Measurements from ENCODE around the gene ACOT13.

ACOT13 gene

GRCh38 chr6:24643920-24644319 is 23.0 kb upstream of the ACOT13 start:
- Histone ChIP-seq H2AK5ac (ENCODE audit: low read length) (no peak overlapping the region), H2BK120ac (ENCODE audit: low read depth, low read length) (no peak overlapping the region), H3K36me3 (ENCODE audit: control insufficient read depth, insufficient read depth, low read length) (no peaks in the 10 kb centered on the region), H3K56ac (ENCODE audit: low read length) (no peak overlapping the region), H3K4ac (ENCODE audit: low read depth, low read length) (no peak overlapping the region), H3K9ac (ENCODE audit: low read length) (no peak overlapping the region), H3K4me3 (ENCODE audit: low read length) (no peak overlapping the region), H3K27me3 (ENCODE audit: insufficient read depth, low read length, poor library complexity) (no peaks in the 10 kb centered on the region), H3K18ac (ENCODE audit: low read length) (no peak overlapping the region), H4K5ac (ENCODE audit: low read length) (no peak overlapping the region), H3K4me2 (ENCODE audit: low read length) (no peak overlapping the region), H3K23ac (ENCODE audit: low read length) (no peak overlapping the region), H3K27ac (ENCODE audit: low read depth, low read length) (no peak overlapping the region), H3K79me1 (ENCODE audit: low read length) (no peaks in the 10 kb centered on the region), H4K8ac (ENCODE audit: low read depth, low read length) (no peak overlapping the region), H3K4me1 (ENCODE audit: control insufficient read depth, low read depth, low read length) (no peaks in the 10 kb centered on the region), H2BK5ac (ENCODE audit: low read length) (no peak overlapping the region), H2BK15ac (replicated peaks; ENCODE audit: low read depth) (no peak overlapping the region), H3K79me2 (ENCODE audit: control insufficient read depth, insufficient read depth, low read length) (no peaks in the 10 kb centered on the region)
- DNase-seq: no peak
- no CpG with 5 or more reads among the region's 7 CpGs for WGBS (ENCODE audit: extremely low coverage, insufficient coverage, low lambda C conversion rate)

- DNase-seq: no peak
- H3K18ac ChIP-seq (ENCODE audit: low read length): no peak overlapping the region
- no peaks in the 10 kb centered on the region for H3K79me2 ChIP-seq (ENCODE audit: control insufficient read depth, insufficient read depth, low read length)
- no peak overlapping the region for H3K4ac ChIP-seq (ENCODE audit: low read depth, low read length)
- H3K4me3 ChIP-seq (ENCODE audit: low read length): no peak overlapping the region
- no peak overlapping the region for H3K9ac ChIP-seq (ENCODE audit: low read length)
- no peak overlapping the region for H2BK120ac ChIP-seq (ENCODE audit: low read depth, low read length)
- H3K27me3 ChIP-seq (ENCODE audit: insufficient read depth, low read length, poor library complexity): no peaks in the 10 kb centered on the region
- no peak overlapping the region for H2AK5ac ChIP-seq (ENCODE audit: low read length)
- H2BK5ac ChIP-seq (ENCODE audit: low read length): no peak overlapping the region
- no peaks in the 10 kb centered on the region for H3K36me3 ChIP-seq (ENCODE audit: control insufficient read depth, insufficient read depth, low read length)
- no peak overlapping the region for H4K8ac ChIP-seq (ENCODE audit: low read depth, low read length)
- H3K79me1 ChIP-seq (ENCODE audit: low read length): no peaks in the 10 kb centered on the region
- H3K56ac ChIP-seq (ENCODE audit: low read length): no peak overlapping the region
- no peak overlapping the region for H3K23ac ChIP-seq (ENCODE audit: low read length)
- H3K27ac ChIP-seq (ENCODE audit: low read depth, low read length): no peak overlapping the region
- H4K5ac ChIP-seq (ENCODE audit: low read length): no peak overlapping the region
- H3K4me2 ChIP-seq (ENCODE audit: low read length): no peak overlapping the region
- H3K4me1 ChIP-seq (ENCODE audit: control insufficient read depth, low read depth, low read length): no peaks in the 10 kb centered on the region
- 100% methylated on average over 1 of the region's 4 CpGs for WGBS (ENCODE audit: extremely low coverage, insufficient coverage, low lambda C conversion rate)
- no peak overlapping the region for H2BK15ac ChIP-seq (replicated peaks; ENCODE audit: low read depth)
Observed at GRCh38 chr6:24644377-24644776, 22.5 kb upstream of the ACOT13 start.

GRCh38 chr6:24646771-24647170 is 20.1 kb upstream of the ACOT13 start:
- H3K36me3 ChIP-seq (ENCODE audit: control insufficient read depth, insufficient read depth, low read length): no peaks in the 10 kb centered on the region
- H3K4me2 ChIP-seq (ENCODE audit: low read length): no peak overlapping the region
- H3K4ac ChIP-seq (ENCODE audit: low read depth, low read length): no peak overlapping the region
- H3K27me3 ChIP-seq (ENCODE audit: insufficient read depth, low read length, poor library complexity): no peaks in the 10 kb centered on the region
- no peak overlapping the region for H2BK120ac ChIP-seq (ENCODE audit: low read depth, low read length)
- H2BK5ac ChIP-seq (ENCODE audit: low read length): no peak overlapping the region
- no peaks in the 10 kb centered on the region for H3K4me1 ChIP-seq (ENCODE audit: control insufficient read depth, low read depth, low read length)
- DNase-seq: peak; percentile 27
- WGBS (ENCODE audit: extremely low coverage, insufficient coverage, low lambda C conversion rate): no CpG with 5 or more reads among the region's 8 CpGs
- H4K8ac ChIP-seq (ENCODE audit: low read depth, low read length): no peak overlapping the region
- no peaks in the 10 kb centered on the region for H3K79me1 ChIP-seq (ENCODE audit: low read length)
- H3K23ac ChIP-seq (ENCODE audit: low read length): no peak overlapping the region
- H2AK5ac ChIP-seq (ENCODE audit: low read length): no peak overlapping the region
- H3K18ac ChIP-seq (ENCODE audit: low read length): no peak overlapping the region
- no peak overlapping the region for H3K27ac ChIP-seq (ENCODE audit: low read depth, low read length)
- H3K56ac ChIP-seq (ENCODE audit: low read length): no peak overlapping the region
- H3K4me3 ChIP-seq (ENCODE audit: low read length): no peak overlapping the region
- H3K79me2 ChIP-seq (ENCODE audit: control insufficient read depth, insufficient read depth, low read length): no peaks in the 10 kb centered on the region
- H3K9ac ChIP-seq (ENCODE audit: low read length): no peak overlapping the region
- no peak overlapping the region for H2BK15ac ChIP-seq (replicated peaks; ENCODE audit: low read depth)
- H4K5ac ChIP-seq (ENCODE audit: low read length): no peak overlapping the region

GRCh38 chr6:24648276-24648675 is 18.6 kb upstream of the ACOT13 start:
- no CpG with 5 or more reads among the region's 5 CpGs for WGBS (ENCODE audit: extremely low coverage, insufficient coverage, low lambda C conversion rate)
- no peaks in the 10 kb centered on the region for H3K79me2 ChIP-seq (ENCODE audit: control insufficient read depth, insufficient read depth, low read length)

GRCh38 chr6:24649691-24650090 is 17.2 kb upstream of the ACOT13 start:
- no CpG with 5 or more reads among the region's 2 CpGs for WGBS (ENCODE audit: extremely low coverage, insufficient coverage, low lambda C conversion rate)
- Histone ChIP-seq H3K23ac (ENCODE audit: low read length) (no peak overlapping the region), H2AK5ac (ENCODE audit: low read length) (no peak overlapping the region), H3K36me3 (ENCODE audit: control insufficient read depth, insufficient read depth, low read length) (peaks cover 1% of the 10 kb centered on the region), H4K5ac (ENCODE audit: low read length) (no peak overlapping the region), H2BK15ac (replicated peaks; ENCODE audit: low read depth) (no peak overlapping the region), H3K27ac (ENCODE audit: low read depth, low read length) (no peak overlapping the region), H4K8ac (ENCODE audit: low read depth, low read length) (no peak overlapping the region), H3K4me3 (ENCODE audit: low read length) (no peak overlapping the region), H3K18ac (ENCODE audit: low read length) (no peak overlapping the region), H2BK120ac (ENCODE audit: low read depth, low read length) (no peak overlapping the region), H3K56ac (ENCODE audit: low read length) (no peak overlapping the region), H3K4me2 (ENCODE audit: low read length) (no peak overlapping the region), H3K79me1 (ENCODE audit: low read length) (no peaks in the 10 kb centered on the region), H3K4me1 (ENCODE audit: control insufficient read depth, low read depth, low read length) (no peaks in the 10 kb centered on the region), H3K27me3 (ENCODE audit: insufficient read depth, low read length, poor library complexity) (no peaks in the 10 kb centered on the region), H2BK5ac (ENCODE audit: low read length) (no peak overlapping the region), H3K4ac (ENCODE audit: low read depth, low read length) (no peak overlapping the region), H3K79me2 (ENCODE audit: control insufficient read depth, insufficient read depth, low read length) (no peaks in the 10 kb centered on the region), H3K9ac (ENCODE audit: low read length) (no peak overlapping the region)
- DNase-seq: no peak

More at GRCh38 chr6:24648276-24648675, 18.6 kb upstream of the ACOT13 start:
- H3K27me3 ChIP-seq (ENCODE audit: insufficient read depth, low read length, poor library complexity): no peaks in the 10 kb centered on the region
- H3K79me1 ChIP-seq (ENCODE audit: low read length): no peaks in the 10 kb centered on the region
- H3K27ac ChIP-seq (ENCODE audit: low read depth, low read length): no peak overlapping the region
- no peak overlapping the region for H3K4ac ChIP-seq (ENCODE audit: low read depth, low read length)
- H3K9ac ChIP-seq (ENCODE audit: low read length): no peak overlapping the region
- peaks cover 1% of the 10 kb centered on the region for H3K36me3 ChIP-seq (ENCODE audit: control insufficient read depth, insufficient read depth, low read length)
- no peak overlapping the region for H3K23ac ChIP-seq (ENCODE audit: low read length)
- no peaks in the 10 kb centered on the region for H3K4me1 ChIP-seq (ENCODE audit: control insufficient read depth, low read depth, low read length)
- no peak overlapping the region for H2AK5ac ChIP-seq (ENCODE audit: low read length)
- H3K56ac ChIP-seq (ENCODE audit: low read length): no peak overlapping the region
- no peak overlapping the region for H2BK120ac ChIP-seq (ENCODE audit: low read depth, low read length)
- no peak overlapping the region for H4K5ac ChIP-seq (ENCODE audit: low read length)
- no peak overlapping the region for H3K4me2 ChIP-seq (ENCODE audit: low read length)
- H2BK15ac ChIP-seq (replicated peaks; ENCODE audit: low read depth): no peak overlapping the region
- DNase-seq: no peak
- H3K4me3 ChIP-seq (ENCODE audit: low read length): no peak overlapping the region
- H3K18ac ChIP-seq (ENCODE audit: low read length): no peak overlapping the region
- no peak overlapping the region for H2BK5ac ChIP-seq (ENCODE audit: low read length)
- no peak overlapping the region for H4K8ac ChIP-seq (ENCODE audit: low read depth, low read length)

- Histone ChIP-seq H3K79me2 (ENCODE audit: control insufficient read depth, insufficient read depth, low read length) (no peaks in the 10 kb centered on the region), H3K36me3 (ENCODE audit: control insufficient read depth, insufficient read depth, low read length) (peaks cover 1% of the 10 kb centered on the region)
- WGBS (ENCODE audit: extremely low coverage, insufficient coverage, low lambda C conversion rate): no CpG with 5 or more reads among the region's 3 CpGs
Observed at GRCh38 chr6:24650365-24650764, 16.5 kb upstream of the ACOT13 start.

More at GRCh38 chr6:24650365-24650764, 16.5 kb upstream of the ACOT13 start:
- H2BK120ac ChIP-seq (ENCODE audit: low read depth, low read length): no peak overlapping the region
- no peaks in the 10 kb centered on the region for H3K27me3 ChIP-seq (ENCODE audit: insufficient read depth, low read length, poor library complexity)
- no peak overlapping the region for H3K4me2 ChIP-seq (ENCODE audit: low read length)
- H4K8ac ChIP-seq (ENCODE audit: low read depth, low read length): no peak overlapping the region
- no peak overlapping the region for H3K18ac ChIP-seq (ENCODE audit: low read length)
- H2BK5ac ChIP-seq (ENCODE audit: low read length): no peak overlapping the region
- no peaks in the 10 kb centered on the region for H3K79me1 ChIP-seq (ENCODE audit: low read length)
- H3K4me3 ChIP-seq (ENCODE audit: low read length): no peak overlapping the region
- no peak overlapping the region for H2AK5ac ChIP-seq (ENCODE audit: low read length)
- H3K9ac ChIP-seq (ENCODE audit: low read length): no peak overlapping the region
- H3K56ac ChIP-seq (ENCODE audit: low read length): no peak overlapping the region
- H3K27ac ChIP-seq (ENCODE audit: low read depth, low read length): no peak overlapping the region
- no peak overlapping the region for H3K4ac ChIP-seq (ENCODE audit: low read depth, low read length)
- no peak overlapping the region for H2BK15ac ChIP-seq (replicated peaks; ENCODE audit: low read depth)
- DNase-seq: no peak
- no peak overlapping the region for H3K23ac ChIP-seq (ENCODE audit: low read length)
- H3K4me1 ChIP-seq (ENCODE audit: control insufficient read depth, low read depth, low read length): no peaks in the 10 kb centered on the region
- no peak overlapping the region for H4K5ac ChIP-seq (ENCODE audit: low read length)
